H4 (cell line): Measurements from ENCODE around the gene KRTAP1-1. TPM values are rescaled to one million over a fixed set of nuclear protein-coding genes. Genes with fewer than 3 reads are reported as not detected.
A peak's percentile ranks its signal among the peaks of the same experiment; 100 is the strongest.
"Not testable (repeated sequence)": the region's sequence is repeated elsewhere in the genome, so short reads cannot be mapped to it uniquely, and the experiment has no call there.

Source experiments
- DNase-seq: peaks from one replicate; pipeline ENCODE4 v3.0.0-alpha.2; 2015; ENCODE audit warnings: low spot score
- total RNA-seq: library from RNA; depleted of rRNA; stranded (reverse); fragments of >200 nt; shearing (Covaris generic); gene quantifications from 2 replicates; pipeline ENCODE4 v1.2.3, GENCODE V29; 2014

The KRTAP1-1 gene
- total RNA-seq, 1 experiment from 2014 or later: not detected

DNA sequence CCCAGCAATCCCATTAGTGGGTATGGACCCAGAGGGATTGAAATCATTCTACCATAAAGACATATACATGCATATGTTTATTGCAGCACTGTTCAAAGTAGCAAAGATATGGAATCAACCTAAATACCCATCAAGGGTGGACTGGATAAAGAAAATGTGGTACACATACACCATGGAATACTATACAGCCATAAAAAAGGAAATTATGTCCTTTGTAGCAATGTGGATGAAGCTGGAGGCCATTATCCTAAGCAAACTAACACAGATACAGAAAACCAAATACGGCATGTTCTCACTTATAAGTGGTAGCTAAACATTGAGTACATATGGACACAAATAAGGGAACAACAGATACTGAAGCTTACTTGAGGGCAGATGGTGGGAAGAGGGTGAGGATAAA, 16.3 kb upstream of the KRTAP1-1 start:
- no peak for DNase-seq

DNA sequence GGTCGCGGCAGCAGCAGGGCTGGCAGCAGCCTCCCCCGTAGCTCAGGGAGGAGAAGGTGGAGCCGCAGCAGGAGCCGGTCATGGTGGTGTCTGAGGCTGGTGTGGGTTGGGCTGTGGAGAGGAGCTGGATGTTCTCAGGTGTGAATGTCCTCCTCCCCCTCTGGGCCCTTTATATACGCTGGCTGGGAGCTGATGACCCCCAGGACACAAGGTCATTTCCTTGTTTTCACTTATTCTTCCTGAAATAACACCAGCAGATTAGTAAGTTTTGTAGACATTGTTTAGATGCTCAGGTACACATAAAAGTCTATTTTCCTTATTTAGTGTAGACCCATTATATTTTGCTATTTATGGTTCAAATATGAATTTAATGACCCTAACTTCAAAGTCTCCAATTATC, 13.9 kb upstream of the KRTAP1-1 start, which contains the start of gene KRTAP2-2:
KRTAP2-2 (minus strand) TSS at position 101 of the 400 bp plus-strand sequence; CDS start at position 82, 19 bp downstream.
- not testable (repeated sequence) for DNase-seq

DNA sequence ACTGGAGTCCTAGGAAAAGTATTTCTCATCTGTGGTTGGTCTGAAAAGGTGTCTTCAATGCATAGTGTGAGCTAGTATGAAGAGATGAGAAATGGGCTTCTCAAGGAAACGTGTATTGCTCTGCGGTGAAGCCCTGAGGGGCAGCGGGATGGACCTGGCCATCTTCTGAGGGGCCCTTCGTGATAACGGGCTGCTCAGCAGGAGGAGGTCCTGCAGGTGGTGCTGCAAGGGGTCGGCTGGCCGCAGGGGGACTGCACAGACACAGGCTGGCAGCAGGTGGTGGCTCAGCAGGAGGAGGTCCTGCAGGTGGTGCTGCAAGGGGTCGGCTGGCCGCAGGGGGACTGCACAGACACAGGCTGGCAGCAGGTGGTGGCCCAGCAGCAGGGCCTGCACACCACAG, 13.3 kb upstream of the KRTAP1-1 start:
- DNase-seq: not testable (repeated sequence)

DNA sequence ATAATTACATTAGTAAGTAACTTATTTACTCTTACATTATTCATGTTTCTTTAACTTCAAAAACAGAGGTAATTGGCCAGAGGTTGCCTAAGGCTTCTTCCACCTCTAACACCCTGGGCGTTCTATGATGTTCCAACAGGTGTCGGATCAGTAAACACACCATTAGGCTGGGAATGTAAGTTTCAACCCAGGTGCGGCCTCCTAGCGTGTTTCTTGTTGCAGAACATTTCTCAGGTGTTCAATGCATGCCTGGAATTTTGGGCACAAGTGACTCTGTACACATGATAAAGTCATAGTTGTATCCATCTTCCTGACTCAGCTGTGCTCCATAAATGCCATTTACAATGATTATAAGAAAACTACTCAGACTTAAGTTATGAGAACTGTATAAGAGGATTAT, 12.8 kb upstream of the KRTAP1-1 start:
- DNase-seq: no peak

DNA sequence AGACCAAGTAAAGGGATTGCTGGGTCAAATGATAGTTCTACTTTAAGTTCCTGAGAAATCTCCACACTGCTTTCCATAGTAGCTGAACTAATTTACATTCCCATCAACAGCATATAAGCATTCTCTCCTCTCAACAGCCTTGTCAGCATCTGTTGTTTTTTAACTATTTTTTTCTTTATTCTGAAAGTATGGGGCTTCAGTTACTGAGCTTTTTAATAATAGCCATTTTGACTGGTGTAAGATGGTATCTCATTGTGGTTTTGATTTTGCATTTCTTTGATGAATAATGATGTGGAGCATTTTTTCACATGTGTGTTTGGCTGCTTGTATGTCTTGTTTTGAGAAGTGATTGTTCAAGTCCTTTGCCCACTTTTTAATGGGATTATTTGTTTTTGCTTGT, 11.3 kb upstream of the KRTAP1-1 start:
- DNase-seq: no peak

DNA sequence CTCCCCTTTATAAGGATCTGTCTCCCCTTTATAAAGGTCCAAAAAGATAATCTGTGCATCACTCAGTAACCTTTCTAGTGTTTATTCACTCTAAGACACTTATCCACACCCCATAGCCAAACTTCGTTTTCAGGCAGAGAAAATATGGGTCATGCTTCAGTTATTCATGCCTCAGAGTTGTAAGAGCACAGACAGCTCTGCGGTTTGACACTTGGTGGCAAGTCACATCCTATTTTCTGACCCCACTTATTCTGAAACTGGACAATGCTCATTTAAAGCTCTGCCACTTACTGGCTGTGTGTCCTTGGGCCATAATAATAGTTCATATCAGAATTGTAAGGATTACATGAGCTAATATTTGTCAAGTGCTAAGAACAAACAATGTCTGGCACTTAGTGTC, 7.9 kb upstream of the KRTAP1-1 start:
- no peak for DNase-seq

- no peak for DNase-seq
Measured at GRCh38 chr17:41048441-41048840, 7.2 kb upstream of the KRTAP1-1 start.

DNA sequence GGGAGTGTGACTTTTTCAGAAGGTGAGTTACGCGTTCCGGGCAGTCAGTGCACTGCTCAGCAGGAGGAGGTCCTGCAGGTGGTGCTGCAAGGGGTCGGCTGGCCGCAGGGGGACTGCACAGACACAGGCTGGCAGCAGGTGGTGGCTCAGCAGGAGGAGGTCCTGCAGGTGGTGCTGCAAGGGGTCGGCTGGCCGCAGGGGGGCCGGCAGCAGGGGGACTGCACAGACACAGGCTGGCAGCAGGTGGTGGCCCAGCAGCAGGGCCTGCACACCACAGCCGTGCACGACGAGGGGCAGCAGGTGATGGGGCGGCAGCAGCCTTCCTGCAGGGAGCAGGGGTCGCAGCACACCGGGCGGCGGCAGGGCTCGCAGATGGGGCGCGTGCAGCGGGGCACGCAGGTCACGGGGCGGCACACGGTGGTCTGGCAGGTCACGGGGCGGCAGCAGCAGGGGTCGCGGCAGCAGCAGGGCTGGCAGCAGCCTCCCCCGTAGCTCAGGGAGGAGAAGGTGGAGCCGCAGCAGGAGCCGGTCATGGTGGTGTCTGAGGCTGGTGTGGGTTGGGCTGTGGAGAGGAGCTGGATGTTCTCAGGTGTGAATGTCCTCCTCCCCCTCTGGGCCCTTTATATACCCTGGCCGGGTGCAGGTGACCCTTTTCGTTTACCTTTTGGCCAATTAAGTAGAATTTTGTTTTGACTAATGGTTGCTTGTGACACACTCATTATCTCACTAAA, 5.7 kb upstream of the KRTAP1-1 start, which contains the start of gene KRTAP2-1:
KRTAP2-1 (minus strand) TSS at position 582 of the 731 bp plus-strand sequence; CDS start at position 533, 49 bp downstream.
- DNase-seq: not testable (repeated sequence)

GRCh38 chr17:41042953-41043352, 1.7 kb upstream of the KRTAP1-1 start:
- no peak for DNase-seq

GRCh38 chr17:41037853-41038350, 3.3 kb downstream of the KRTAP1-1 start:
- no peak for DNase-seq

DNA sequence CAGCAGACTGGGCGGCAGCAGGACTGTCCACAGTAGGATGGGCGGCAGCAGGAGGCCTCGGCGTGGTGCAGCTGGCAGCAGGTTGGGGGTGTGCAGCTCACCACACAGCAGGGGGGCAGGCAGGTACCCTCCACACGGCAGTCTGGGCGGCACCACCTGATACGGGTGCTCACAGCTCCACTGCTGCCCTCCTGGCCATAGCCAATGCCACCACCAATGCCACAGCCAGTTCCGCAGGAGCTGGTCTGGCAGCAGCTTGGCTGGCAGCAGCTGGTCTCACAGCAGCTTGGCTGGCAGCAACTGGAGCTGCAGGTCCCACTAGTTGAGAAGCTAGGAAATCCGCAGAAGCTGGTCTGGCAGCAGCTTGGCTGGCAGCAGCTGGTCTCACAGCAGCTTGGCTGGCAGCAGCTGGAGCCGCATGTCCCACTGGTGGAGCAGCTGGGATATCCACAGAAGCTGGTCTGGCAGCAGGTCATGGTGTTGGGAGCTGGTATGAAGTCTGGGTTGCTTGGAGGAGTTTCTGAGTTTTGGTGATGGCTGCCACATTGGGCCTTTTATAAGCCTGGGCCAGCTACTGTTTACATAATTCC, 6.8 kb downstream of the KRTAP1-1 start, which contains the start of gene KRTAP1-3:
KRTAP1-3 (minus strand) TSS at position 529 of the 590 bp plus-strand sequence; CDS start at position 476, 53 bp downstream.
- not testable (repeated sequence) for DNase-seq

- no peak for DNase-seq
Measured at GRCh38 chr17:41029633-41030245, 11.5 kb downstream of the KRTAP1-1 start, which contains the start of gene KRTAP1-4. Gene KRTAP1-4, minus strand, starts transcription at chr17:41030195. Its CDS starts 117 bp downstream, at chr17:41030078.

GRCh38 chr17:41026715-41027471, 14.4 kb downstream of the KRTAP1-1 start, which contains the start of gene KRTAP1-5:
Gene KRTAP1-5, minus strand, starts transcription at chr17:41027208. Its CDS starts 53 bp downstream, at chr17:41027155.
- peak; percentile 83 for DNase-seq

- DNase-seq: no peak
Measured at GRCh38 chr17:41024697-41025096, 16.6 kb downstream of the KRTAP1-1 start.

DNA sequence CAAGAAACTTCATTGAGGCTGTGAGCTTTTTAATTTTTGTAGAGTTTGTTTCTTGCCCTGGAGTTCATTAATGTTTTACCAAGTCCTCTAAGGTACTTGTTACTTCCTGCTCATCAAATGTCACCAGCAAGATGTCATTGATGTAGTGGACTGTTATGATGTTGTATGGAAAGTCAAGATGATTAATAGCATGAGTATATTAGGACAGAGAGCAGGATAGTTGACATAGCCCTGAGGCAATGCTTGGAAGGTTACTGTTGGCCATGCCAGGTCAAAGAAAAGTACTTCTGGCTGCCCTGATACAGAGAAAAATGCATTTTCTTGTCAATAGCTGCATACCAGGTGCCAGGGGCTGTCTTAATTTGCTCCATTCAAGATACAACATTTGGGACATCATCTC, 20.9 kb downstream of the KRTAP1-1 start:
- DNase-seq: no peak

GRCh38 chr17:41019415-41019814, 21.8 kb downstream of the KRTAP1-1 start:
- DNase-seq: no peak

- DNase-seq: no peak
Measured at GRCh38 chr17:41018541-41018940, 22.7 kb downstream of the KRTAP1-1 start.

DNA sequence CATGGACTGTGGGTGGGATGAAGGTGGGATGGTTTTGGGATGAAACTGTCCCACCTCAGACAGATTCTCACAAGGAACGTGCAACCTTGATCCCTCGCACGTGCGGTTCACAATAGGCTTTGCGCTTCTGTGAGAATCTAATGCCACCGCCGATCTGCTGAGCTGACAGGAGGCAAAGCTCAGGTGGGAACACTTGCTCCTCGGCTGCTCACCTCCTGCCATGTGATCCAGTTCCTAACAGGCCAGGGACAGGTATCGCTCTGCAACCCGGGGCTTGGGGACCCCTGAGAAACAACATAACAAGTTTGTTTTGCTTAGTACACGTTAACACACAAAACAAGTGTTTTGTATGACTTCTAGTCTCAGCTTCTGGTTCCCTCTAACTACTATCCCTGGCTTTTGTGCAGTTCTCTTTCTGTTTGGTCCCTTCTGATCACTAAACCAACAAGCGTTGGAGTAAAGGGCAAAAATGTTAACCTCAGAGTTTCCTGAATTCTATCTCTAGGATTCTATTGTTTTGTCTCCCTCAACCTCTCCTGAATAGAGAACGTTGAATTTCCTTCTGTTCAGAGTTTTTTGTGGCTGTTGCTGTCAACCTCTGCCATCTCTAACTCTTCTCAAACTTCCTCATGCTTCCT, 24.6 kb downstream of the KRTAP1-1 start:
- DNase-seq: no peak

DNA sequence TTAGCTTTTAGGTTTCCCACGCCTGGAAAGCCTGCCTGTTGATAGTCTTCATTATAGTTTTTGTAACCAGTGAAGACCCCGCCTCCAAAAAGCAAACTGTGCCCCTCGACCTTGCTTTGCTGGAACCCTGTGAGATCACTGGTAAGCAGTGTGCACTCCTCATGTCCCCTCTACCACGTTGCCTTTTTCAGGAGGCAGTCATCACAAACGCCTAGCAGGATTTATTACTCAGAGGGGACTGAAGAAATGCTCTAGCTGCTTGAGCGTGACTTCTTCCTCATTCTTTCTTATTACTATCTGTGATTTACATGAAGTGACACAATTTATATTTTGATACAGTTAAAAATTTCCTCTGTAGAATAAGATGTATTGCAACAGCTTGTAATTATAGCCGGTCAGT, 25.8 kb downstream of the KRTAP1-1 start:
- no peak for DNase-seq

DNA sequence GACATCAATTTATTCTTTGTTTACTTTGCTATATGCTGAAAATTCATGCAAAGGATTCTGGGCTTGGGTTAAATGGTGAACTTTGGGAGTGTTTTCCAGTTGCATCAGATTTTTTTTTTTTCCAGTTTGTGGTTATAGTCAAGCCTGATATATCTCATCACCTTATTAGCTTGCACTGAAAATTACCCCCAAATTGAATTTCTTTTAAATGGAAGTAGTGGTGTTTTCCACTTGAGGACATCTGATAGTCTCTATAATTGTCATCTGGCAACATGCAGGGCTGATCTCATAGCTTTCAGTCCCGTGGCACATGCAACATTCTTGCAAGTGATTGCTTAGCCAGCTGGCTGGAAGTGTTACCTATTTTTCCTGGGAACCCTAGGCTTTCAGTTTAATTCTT, 27.6 kb downstream of the KRTAP1-1 start:
- peak; percentile 25 for DNase-seq

DNA sequence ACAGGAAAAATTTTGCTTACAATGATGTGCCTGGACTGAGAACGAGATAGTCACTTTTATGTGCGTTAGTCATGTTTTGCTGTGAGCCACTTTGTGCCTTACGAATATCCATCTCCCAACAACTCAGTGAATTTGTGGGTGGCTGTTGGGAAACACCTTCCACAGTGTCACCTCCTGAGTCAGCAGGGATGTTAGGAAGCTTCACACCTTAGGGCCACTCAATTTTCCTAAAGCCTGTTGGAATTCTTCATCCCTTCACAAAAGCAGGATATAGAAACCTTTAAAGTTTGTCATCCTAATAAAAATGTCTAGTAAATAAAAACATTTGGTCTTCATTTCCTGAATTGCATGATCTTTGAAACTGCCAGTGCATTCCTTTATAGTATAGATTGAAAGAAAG, 28.1 kb downstream of the KRTAP1-1 start:
- DNase-seq: no peak
